ENCODE results near the gene ANP32B.

ANP32B gene

GRCh38 chr9:98034593-98035546, 51.7 kb downstream of the ANP32B start:
- no peak for FAIRE-seq

GRCh38 chr9:98037357-98037756, 54.2 kb downstream of the ANP32B start:
- FAIRE-seq = no peak

- FAIRE-seq = no peak
These were observed 55.8 kb downstream of the ANP32B start for GRCh38 chr9:98038958-98039357.

- FAIRE-seq = no peak
These were observed 56.5 kb downstream of the ANP32B start for GRCh38 chr9:98039607-98040017.

GRCh38 chr9:98040212-98040611, 57.1 kb downstream of the ANP32B start:
- no peak for FAIRE-seq

GRCh38 chr9:98043915-98044314, 60.8 kb downstream of the ANP32B start:
- FAIRE-seq = no peak

- no peak for FAIRE-seq
These were observed 62.4 kb downstream of the ANP32B start for GRCh38 chr9:98045234-98046179.

- no peak for FAIRE-seq
These were observed 63.0 kb downstream of the ANP32B start for GRCh38 chr9:98046180-98046543.

GRCh38 chr9:98047002-98047401, 63.9 kb downstream of the ANP32B start:
- no peak for FAIRE-seq

GRCh38 chr9:98049288-98050072, 66.3 kb downstream of the ANP32B start:
- FAIRE-seq = no peak

- FAIRE-seq = no peak
These were observed 67.2 kb downstream of the ANP32B start for GRCh38 chr9:98050351-98050750.

GRCh38 chr9:98054376-98054951, 71.3 kb downstream of the ANP32B start:
- FAIRE-seq = no peak

- FAIRE-seq = no peak
These were observed 73.4 kb downstream of the ANP32B start, which contains the start of gene NANS for GRCh38 chr9:98056269-98057137. NANS (plus strand) TSS chr9:98056732; CDS start chr9:98056809, 77 bp downstream.

- FAIRE-seq = no peak
These were observed 74.1 kb downstream of the ANP32B start for GRCh38 chr9:98057138-98057799.

GRCh38 chr9:98062161-98062560, 79.0 kb downstream of the ANP32B start:
- no peak for FAIRE-seq

- no peak for FAIRE-seq
These were observed 81.7 kb downstream of the ANP32B start for GRCh38 chr9:98064623-98065392.

All from endometrium (tissue), 2 donors.